Upper lobe of left lung (tissue), 4 donors: ENCODE data around the gene FOXN1.

Experiments used
- CTCF ChIP-seq, 6 experiments: fragments of 450-650 bp in 4 of 6; fragments of 200-600 bp in 2 of 6; sonication (generic) in 2 of 6; IDR thresholded peaks; one replicate each; pipeline ENCODE4 v1.5.1; 2016 to 2019; ENCODE audit warnings: antibody characterized with exemption in 6 of 6
- EP300 ChIP-seq, 4 donors: sonication (generic); formaldehyde crosslinking; IDR thresholded peaks; one replicate each; pipeline ENCODE4 v1.5.1; 2017; ENCODE audit warnings: antibody characterized with exemption in 4 of 4, control low read depth in 2 of 4
- POLR2A ChIP-seq, 4 donors: fragments of 450-650 bp; IDR thresholded peaks; one replicate each; pipeline ENCODE4 v1.5.1; 2016 to 2017; ENCODE audit warnings: antibody characterized with exemption in 4 of 4, mild to moderate bottlenecking in 2 of 4

GRCh38 chr17:28480278-28480677 lies 25.9 kb upstream of the FOXN1 start:
- TF ChIP-seq CTCF (IDR thresholded peaks at IDR 0.05) (no peak), POLR2A (IDR thresholded peaks at IDR 0.05) (no peak), EP300 (IDR thresholded peaks at IDR 0.05) (no peak)
